ENCODE results near the gene MLN. TPM values are rescaled to one million over a fixed set of nuclear protein-coding genes. Genes with fewer than 3 reads are reported as not detected.

MLN gene
- total RNA-seq, 1 experiment from 2014 or later: not detected

- Mint-ChIP-seq H3K27ac (ENCODE audit: low read depth, unreplicated experiment) (no peak overlapping the region), H3K4me1 (ENCODE audit: insufficient read depth, unreplicated experiment) (peaks cover 17% of the 10 kb centered on the region), H3K9me3 (ENCODE audit: unreplicated experiment) (no peaks in the 10 kb centered on the region), H3K27me3 (ENCODE audit: insufficient read depth, unreplicated experiment) (no peaks in the 10 kb centered on the region), H3K4me3 (ENCODE audit: unreplicated experiment) (no peak overlapping the region), H3K36me3 (ENCODE audit: insufficient read depth, unreplicated experiment) (peaks cover 96% of the 10 kb centered on the region)
- DNase-seq (ENCODE audit: unreplicated experiment): no peak
- BruUV-seq (replicated peaks): no TSS peak
- ChIA-PET CTCF (interaction anchor here (0.9 to 2.1 kb wide), 2 partner anchors 9 to 376 kb away, joined by 3 to 12 read pairs; no protein-coding TSS in a partner anchor), POLR2A (interaction anchor here (2.6 kb wide), 1 partner anchor 8 kb away, joined by 16 read pairs; the partner anchor contains the start of gene LEMD2)
- TF ChIP-seq CTCF (IDR thresholded peaks at IDR 0.05; ENCODE audit: unreplicated experiment): no peak
- intact Hi-C loops (cut with micrococcal nuclease): loop anchor here (10.0 kb wide), 1 partner anchor 65 kb away; no protein-coding TSS in a partner anchor
Observed at GRCh38 chr6:33779895-33780294, 23.9 kb downstream of the MLN start.

- DNase-seq (ENCODE audit: unreplicated experiment): no peak
- POLR2A ChIA-PET: interaction anchor here (2.6 kb wide), 1 partner anchor 9 kb away, joined by 16 read pairs; the partner anchor contains the start of gene LEMD2
- CTCF ChIA-PET: interaction anchor here (0.6 to 2.1 kb wide), 5 partner anchors 9 to 636 kb away, joined by 3 to 12 read pairs (median 3); no protein-coding TSS in a partner anchor
- Mint-ChIP-seq H3K4me1 (ENCODE audit: insufficient read depth, unreplicated experiment) (peaks cover 17% of the 10 kb centered on the region), H3K27me3 (ENCODE audit: insufficient read depth, unreplicated experiment) (no peaks in the 10 kb centered on the region), H3K4me3 (ENCODE audit: unreplicated experiment) (no peak overlapping the region), H3K9me3 (ENCODE audit: unreplicated experiment) (no peaks in the 10 kb centered on the region), H3K27ac (ENCODE audit: low read depth, unreplicated experiment) (no peak overlapping the region), H3K36me3 (ENCODE audit: insufficient read depth, unreplicated experiment) (peaks cover 96% of the 10 kb centered on the region)
- TF ChIP-seq CTCF (IDR thresholded peaks at IDR 0.05; ENCODE audit: unreplicated experiment): no peak
- intact Hi-C loops (cut with micrococcal nuclease): no loop called here
- BruUV-seq (replicated peaks): no TSS peak
Observed at GRCh38 chr6:33779290-33779689, 24.5 kb downstream of the MLN start.

GRCh38 chr6:33778444-33779121 is 25.2 kb downstream of the MLN start:
- POLR2A ChIA-PET: interaction anchor here (2.6 kb wide), 1 partner anchor 9 kb away, joined by 16 read pairs; the partner anchor contains the start of gene LEMD2
- H3K27me3 Mint-ChIP-seq (ENCODE audit: insufficient read depth, unreplicated experiment): no peaks in the 10 kb centered on the region

More at GRCh38 chr6:33778444-33779121, 25.2 kb downstream of the MLN start:
- peaks cover 17% of the 10 kb centered on the region for H3K4me1 Mint-ChIP-seq (ENCODE audit: insufficient read depth, unreplicated experiment)
- no peak overlapping the region for H3K4me3 Mint-ChIP-seq (ENCODE audit: unreplicated experiment)
- DNase-seq (ENCODE audit: unreplicated experiment): no peak
- no peak for TF ChIP-seq CTCF (IDR thresholded peaks at IDR 0.05; ENCODE audit: unreplicated experiment)
- peaks cover 93% of the 10 kb centered on the region for H3K36me3 Mint-ChIP-seq (ENCODE audit: insufficient read depth, unreplicated experiment)
- no peak overlapping the region for H3K27ac Mint-ChIP-seq (ENCODE audit: low read depth, unreplicated experiment)
- intact Hi-C loops (cut with micrococcal nuclease): no loop called here
- CTCF ChIA-PET: interaction anchor here (0.6 to 2.1 kb wide), 6 partner anchors 8 to 637 kb away, joined by 3 to 12 read pairs (median 3); no protein-coding TSS in a partner anchor
- H3K9me3 Mint-ChIP-seq (ENCODE audit: unreplicated experiment): no peaks in the 10 kb centered on the region
- no TSS peak for BruUV-seq (replicated peaks)
